Muscle layer of duodenum (tissue), 2 donors: Measurements from ENCODE around the gene OSBP2.

Source experiments
- H3K27ac ChIP-seq: one replicate; pipeline ENCODE4 v1.7.0; 2013; ENCODE audit warnings: mild to moderate bottlenecking, low read length
- H3K27me3 ChIP-seq: one replicate; pipeline ENCODE4 v1.7.0; 2013; ENCODE audit warnings: low read depth, mild to moderate bottlenecking, control low read depth, low read length
- H3K36me3 ChIP-seq, 2 donors: one replicate each; pipeline ENCODE4 v1.7.0; 2013; ENCODE audit warnings: low read length in 2 of 2, control low read depth in 1 of 2, mild to moderate bottlenecking in 1 of 2; ENCODE audit not compliant: insufficient read depth in 2 of 2, control insufficient read depth in 1 of 2
- H3K4me1 ChIP-seq, 2 donors: one replicate each; pipeline ENCODE4 v1.7.0; 2013; ENCODE audit warnings: low read length in 2 of 2, mild to moderate bottlenecking in 2 of 2, control low read depth in 1 of 2, moderate library complexity in 1 of 2; ENCODE audit not compliant: insufficient read depth in 2 of 2, control insufficient read depth in 1 of 2
- H3K4me3 ChIP-seq, 2 donors: one replicate each; pipeline ENCODE4 v1.7.0; 2013; ENCODE audit warnings: low read length in 2 of 2, low read depth in 1 of 2, mild to moderate bottlenecking in 1 of 2
- H3K9me3 ChIP-seq, 2 donors: one replicate each; pipeline ENCODE4 v1.7.0; 2013; ENCODE audit warnings: low read length in 2 of 2, control low read depth in 1 of 2, mild to moderate bottlenecking in 1 of 2; ENCODE audit not compliant: control insufficient read depth in 1 of 2
- donor health status: healthy.

The OSBP2 gene

GRCh38 chr22:30816413-30816812, 121.7 kb downstream of the OSBP2 start:
- H3K4me3 ChIP-seq = no peak overlapping the region
- H3K36me3 ChIP-seq = no peaks in the 10 kb centered on the region
- H3K4me1 ChIP-seq = no peaks in the 10 kb centered on the region
- no peaks in the 10 kb centered on the region for H3K9me3 ChIP-seq
- no peak overlapping the region for H3K27ac ChIP-seq
- peaks cover 9% of the 10 kb centered on the region for H3K27me3 ChIP-seq

- H3K4me3 ChIP-seq = no peak overlapping the region
- peaks cover 27% of the 10 kb centered on the region for H3K27me3 ChIP-seq
- no peak overlapping the region for H3K27ac ChIP-seq
Measured at GRCh38 chr22:30821381-30821780, 126.7 kb downstream of the OSBP2 start.

GRCh38 chr22:30821863-30822215, 127.2 kb downstream of the OSBP2 start:
- Histone ChIP-seq H3K4me3 (peak overlapping the region in 1 of 2 donors; percentile 66), H3K4me1 (peaks cover 0 to 13% of the 10 kb centered on the region in 2 donors), H3K36me3 (no peaks in the 10 kb centered on the region), H3K27ac (no peak overlapping the region), H3K9me3 (no peaks in the 10 kb centered on the region), H3K27me3 (peaks cover 27% of the 10 kb centered on the region)

More at GRCh38 chr22:30821381-30821780, 126.7 kb downstream of the OSBP2 start:
- Histone ChIP-seq H3K4me1 (peaks cover 0 to 13% of the 10 kb centered on the region in 2 donors), H3K9me3 (no peaks in the 10 kb centered on the region), H3K36me3 (no peaks in the 10 kb centered on the region)

DNA sequence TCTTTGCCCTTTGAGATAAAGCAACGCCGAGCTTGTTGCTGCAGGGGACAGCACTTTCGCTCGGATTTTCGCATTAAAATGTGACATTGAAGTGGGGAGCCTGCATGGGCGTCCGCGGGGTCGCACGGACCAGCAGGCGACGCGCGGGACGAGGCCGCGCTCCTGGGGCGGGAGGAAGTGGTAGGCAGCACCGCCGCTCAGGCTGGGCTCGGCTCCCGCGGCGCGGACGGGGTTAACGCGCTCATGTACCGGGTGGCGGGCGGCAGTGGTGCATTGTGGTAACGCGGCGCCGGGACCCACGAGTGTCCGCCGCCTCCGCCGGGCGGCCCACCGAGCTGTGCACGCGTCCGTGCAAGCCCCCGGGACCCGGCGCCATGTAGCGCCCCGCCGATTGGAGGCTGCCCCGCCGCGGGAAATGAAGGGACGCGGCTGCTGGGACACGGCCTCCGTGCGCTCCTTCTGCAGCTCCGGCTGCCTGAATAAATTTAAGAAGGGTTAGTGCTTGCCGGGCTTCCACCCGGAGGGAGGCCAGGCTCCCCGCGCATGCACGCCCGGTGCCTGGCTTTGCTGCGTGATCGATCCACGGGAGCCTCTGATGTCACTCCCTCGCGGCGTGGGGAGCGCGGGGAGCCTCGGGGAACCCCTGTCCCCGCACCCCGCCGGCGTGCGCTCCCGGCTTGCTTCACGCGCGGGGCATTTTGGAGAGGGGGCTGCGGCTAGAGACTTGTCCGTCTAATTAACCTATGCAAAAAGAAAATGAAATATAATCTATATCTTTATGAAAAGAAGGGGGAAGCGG, 127.7 kb downstream of the OSBP2 start:
- H3K27ac ChIP-seq = no peak overlapping the region
- H3K27me3 ChIP-seq = peaks cover 27% of the 10 kb centered on the region
- H3K36me3 ChIP-seq = no peaks in the 10 kb centered on the region
- peaks cover 0 to 13% of the 10 kb centered on the region in 2 donors for H3K4me1 ChIP-seq
- peak overlapping the region in 1 of 2 donors; percentile 66 for H3K4me3 ChIP-seq
- H3K9me3 ChIP-seq = no peaks in the 10 kb centered on the region

- Histone ChIP-seq H3K36me3 (no peaks in the 10 kb centered on the region), H3K4me1 (peaks cover 0 to 13% of the 10 kb centered on the region in 2 donors), H3K27ac (no peak overlapping the region), H3K27me3 (peaks cover 27% of the 10 kb centered on the region), H3K9me3 (no peaks in the 10 kb centered on the region), H3K4me3 (peak overlapping the region in 1 of 2 donors; percentile 66)
Measured at GRCh38 chr22:30823015-30823370, 128.3 kb downstream of the OSBP2 start.

- peaks cover 27% of the 10 kb centered on the region for H3K27me3 ChIP-seq
- H3K27ac ChIP-seq = no peak overlapping the region
- no peaks in the 10 kb centered on the region for H3K36me3 ChIP-seq
- no peak overlapping the region for H3K4me3 ChIP-seq
- H3K4me1 ChIP-seq = peaks cover 0 to 13% of the 10 kb centered on the region in 2 donors
- H3K9me3 ChIP-seq = no peaks in the 10 kb centered on the region
Measured at GRCh38 chr22:30824096-30824495, 129.4 kb downstream of the OSBP2 start.

DNA sequence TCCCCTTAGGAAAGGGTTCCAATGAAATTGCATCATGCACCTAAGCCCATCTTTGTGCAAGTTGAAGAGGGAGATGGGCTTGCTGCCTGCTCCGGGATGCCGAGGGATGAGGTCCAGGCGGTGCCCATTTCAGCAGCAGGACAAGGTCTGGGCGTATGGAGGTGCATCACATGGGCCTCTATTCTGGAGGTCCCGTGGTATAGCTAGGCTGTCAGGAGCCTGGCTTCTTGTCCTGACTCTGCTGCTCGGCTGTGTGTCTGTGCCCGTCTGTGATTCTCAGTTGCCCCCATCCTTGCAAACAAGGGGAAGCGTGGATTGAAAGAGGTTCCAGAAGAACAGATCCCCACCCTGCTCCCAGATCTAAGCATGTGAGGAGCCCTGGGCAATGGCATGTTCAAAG, 130.0 kb downstream of the OSBP2 start:
- Histone ChIP-seq H3K4me1 (peaks cover 0 to 13% of the 10 kb centered on the region in 2 donors), H3K36me3 (no peaks in the 10 kb centered on the region), H3K4me3 (no peak overlapping the region), H3K9me3 (no peaks in the 10 kb centered on the region), H3K27ac (no peak overlapping the region), H3K27me3 (peaks cover 27% of the 10 kb centered on the region)

- peaks cover 23% of the 10 kb centered on the region for H3K27me3 ChIP-seq
- no peak overlapping the region for H3K4me3 ChIP-seq
- H3K27ac ChIP-seq = no peak overlapping the region
- H3K4me1 ChIP-seq = peaks cover 0 to 13% of the 10 kb centered on the region in 2 donors
- no peaks in the 10 kb centered on the region for H3K36me3 ChIP-seq
- no peaks in the 10 kb centered on the region for H3K9me3 ChIP-seq
Measured at GRCh38 chr22:30825711-30826505, 131.2 kb downstream of the OSBP2 start.

- peaks cover 0 to 13% of the 10 kb centered on the region in 2 donors for H3K4me1 ChIP-seq
- no peak overlapping the region for H3K27ac ChIP-seq
- no peak overlapping the region for H3K4me3 ChIP-seq
- peaks cover 17% of the 10 kb centered on the region for H3K27me3 ChIP-seq
- no peaks in the 10 kb centered on the region for H3K9me3 ChIP-seq
- no peaks in the 10 kb centered on the region for H3K36me3 ChIP-seq
Measured at GRCh38 chr22:30826670-30827355, 132.1 kb downstream of the OSBP2 start.

GRCh38 chr22:30827646-30828045, 133.0 kb downstream of the OSBP2 start:
- Histone ChIP-seq H3K27me3 (peaks cover 9% of the 10 kb centered on the region), H3K27ac (no peak overlapping the region), H3K36me3 (no peaks in the 10 kb centered on the region), H3K9me3 (no peaks in the 10 kb centered on the region), H3K4me3 (no peak overlapping the region), H3K4me1 (peaks cover 0 to 4% of the 10 kb centered on the region in 2 donors)
